Hepatocyte (in vitro differentiated cells): ENCODE measurements around the gene CEP83. TPM values are rescaled to one million over a fixed set of nuclear protein-coding genes. Genes with fewer than 3 reads are reported as not detected.

Source experiments
- DNase-seq: peaks from one replicate; pipeline ENCODE4 v3.0.0-alpha.2; 2016; ENCODE audit warnings: low spot score
- H2AFZ ChIP-seq: fragments of 200-600 bp; sonication (generic); 2 replicates; pipeline ENCODE4 v1.6.0; 2016; ENCODE audit warnings: antibody characterized with exemption, mild to moderate bottlenecking
- H3K27ac ChIP-seq: fragments of 200-600 bp; sonication (generic); 2 replicates; pipeline ENCODE4 v1.5.1; 2016; ENCODE audit warnings: mild to moderate bottlenecking
- H3K27me3 ChIP-seq: fragments of 200-600 bp; sonication (generic); 2 replicates; pipeline ENCODE4 v1.6.1; 2016
- H3K36me3 ChIP-seq: fragments of 200-600 bp; sonication (generic); replicated peaks from 2 replicates; pipeline ENCODE4 v1.5.1; 2016; ENCODE audit warnings: low read depth; ENCODE audit not compliant: insufficient read depth
- H3K4me1 ChIP-seq: fragments of 200-600 bp; sonication (generic); 2 replicates; pipeline ENCODE4 v1.5.1; 2016; ENCODE audit warnings: mild to moderate bottlenecking, moderate library complexity; ENCODE audit not compliant: insufficient read depth
- H3K4me2 ChIP-seq: fragments of 200-600 bp; sonication (generic); 2 replicates; pipeline ENCODE4 v1.6.0; 2016
- H3K4me3 ChIP-seq: fragments of 200-600 bp; sonication (generic); 2 replicates; pipeline ENCODE4 v1.5.1; 2016; ENCODE audit warnings: mild to moderate bottlenecking
- H3K79me2 ChIP-seq: fragments of 200-600 bp; sonication (generic); 2 replicates; pipeline ENCODE4 v1.6.0; 2017; ENCODE audit warnings: mild to moderate bottlenecking
- H3K9me2 ChIP-seq: fragments of 200-600 bp; sonication (generic); replicated peaks from 2 replicates; pipeline ENCODE4 v1.6.0; 2017; ENCODE audit warnings: mild to moderate bottlenecking; ENCODE audit not compliant: insufficient read depth
- H3K9me3 ChIP-seq: fragments of 200-600 bp; sonication (generic); 2 replicates; pipeline ENCODE4 v1.5.1; 2016; ENCODE audit warnings: low read depth, mild to moderate bottlenecking
- H4K20me1 ChIP-seq: fragments of 200-600 bp; sonication (generic); 2 replicates; pipeline ENCODE4 v1.6.0; 2016; ENCODE audit warnings: mild to moderate bottlenecking; ENCODE audit not compliant: insufficient read depth, poor library complexity, severe bottlenecking
- CTCF ChIP-seq: fragments of 200-600 bp; sonication (generic); IDR thresholded peaks from 2 replicates; pipeline ENCODE4 v1.5.1; 2016; ENCODE audit warnings: antibody characterized with exemption, mild to moderate bottlenecking; ENCODE audit not compliant: poor library complexity
- EZH2 ChIP-seq: fragments of 200-600 bp; sonication (generic); IDR thresholded peaks from 2 replicates; pipeline ENCODE4 v1.6.1; 2016; ENCODE audit warnings: antibody characterized with exemption, mild to moderate bottlenecking, borderline replicate concordance
- EZH2phosphoT487 ChIP-seq: fragments of 200-600 bp; sonication (generic); IDR thresholded peaks from one replicate; pipeline ENCODE4 v1.6.1; 2018; ENCODE audit warnings: antibody characterized with exemption, mild to moderate bottlenecking, low read depth, moderate library complexity; ENCODE audit not compliant: unreplicated experiment, severe bottlenecking
- WGBS: methylation state at CpG from one replicate; pipeline ENCODE4 v1.1.6; 2016; ENCODE audit warnings: low lambda C conversion rate; ENCODE audit errors: missing lambda C conversion rate; 5-methylcytosine and 5-hydroxymethylcytosine counted together
- polyA plus RNA-seq: library from polyadenylated mRNA; unstranded; fragments of >200 nt; fragmentation: Nextera tagmentation; extraction: Ambion mirVana; gene quantifications from 2 replicates; pipeline ENCODE4 v1.2.1, GENCODE V29; 2016
- total RNA-seq: library from RNA; depleted of rRNA; stranded (reverse); fragments of >200 nt; gene quantifications from 2 replicates; pipeline ENCODE4 v1.2.3, GENCODE V29; 2014

Gene CEP83
- total and polyA plus RNA-seq, 2 experiments from 2014 or later: 3.7 to 20.1 TPM

DNA sequence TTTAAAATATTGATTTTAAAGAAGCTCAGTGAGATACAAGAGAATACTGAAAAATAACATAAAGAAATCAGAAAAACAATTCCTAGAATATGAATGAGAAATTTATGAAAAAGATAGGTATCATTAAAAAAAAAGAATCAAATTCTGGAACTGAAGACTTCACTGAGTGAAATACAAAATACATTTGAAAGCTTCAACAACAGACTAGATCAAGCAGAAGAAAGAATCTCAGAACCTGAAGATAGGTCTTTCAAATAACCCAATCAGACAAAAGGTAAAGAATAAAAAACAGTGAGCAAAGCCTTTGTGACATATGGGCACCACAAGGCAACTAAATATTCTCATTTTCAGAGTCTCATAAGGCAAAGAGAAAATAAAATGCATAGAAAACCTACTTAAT lies 29.4 kb downstream of the CEP83 start:
- Histone ChIP-seq H3K4me3 (no peak overlapping the region), H3K4me1 (peaks cover 11% of the 10 kb centered on the region), H3K4me2 (no peak overlapping the region), H3K27me3 (no peaks in the 10 kb centered on the region), H3K79me2 (peaks cover 23% of the 10 kb centered on the region), H3K27ac (no peak overlapping the region), H4K20me1 (no peaks in the 10 kb centered on the region), H3K36me3 (no peaks in the 10 kb centered on the region), H3K9me3 (peaks cover 12% of the 10 kb centered on the region), H2AFZ (no peak overlapping the region), H3K9me2 (no peaks in the 10 kb centered on the region)
- TF ChIP-seq EZH2: no peak
- no peak for TF ChIP-seq CTCF
- no peak for TF ChIP-seq EZH2phosphoT487
- DNase-seq: no peak

GRCh38 chr12:94429633-94430032 lies 30.0 kb downstream of the CEP83 start:
- Histone ChIP-seq H3K4me1 (peaks cover 11% of the 10 kb centered on the region), H3K9me2 (no peaks in the 10 kb centered on the region), H3K79me2 (peaks cover 23% of the 10 kb centered on the region), H3K27ac (no peak overlapping the region), H3K36me3 (no peaks in the 10 kb centered on the region), H3K4me3 (no peak overlapping the region), H3K9me3 (peaks cover 12% of the 10 kb centered on the region), H3K27me3 (no peaks in the 10 kb centered on the region), H2AFZ (no peak overlapping the region), H3K4me2 (no peak overlapping the region), H4K20me1 (no peaks in the 10 kb centered on the region)
- no peak for TF ChIP-seq EZH2phosphoT487
- TF ChIP-seq CTCF: no peak
- no peak for TF ChIP-seq EZH2
- no peak for DNase-seq

GRCh38 chr12:94429191-94429590 lies 30.5 kb downstream of the CEP83 start:
- Histone ChIP-seq H3K27ac (no peak overlapping the region), H3K9me2 (no peaks in the 10 kb centered on the region), H2AFZ (no peak overlapping the region), H3K4me3 (no peak overlapping the region), H3K4me1 (peaks cover 11% of the 10 kb centered on the region), H4K20me1 (no peaks in the 10 kb centered on the region), H3K4me2 (no peak overlapping the region), H3K79me2 (peaks cover 23% of the 10 kb centered on the region), H3K27me3 (no peaks in the 10 kb centered on the region), H3K36me3 (no peaks in the 10 kb centered on the region), H3K9me3 (peaks cover 12% of the 10 kb centered on the region)
- no peak for DNase-seq
- no peak for TF ChIP-seq EZH2phosphoT487
- no peak for TF ChIP-seq CTCF
- no peak for TF ChIP-seq EZH2
- WGBS: 100% methylated on average over 2 of the region's 2 CpGs
